ENCODE data around the gene STOM. TPM values are rescaled to one million over a fixed set of nuclear protein-coding genes. Genes with fewer than 3 reads are reported as not detected.

Gene STOM
- total RNA-seq, 1 donor from 2014 or later = 509 TPM

DNA sequence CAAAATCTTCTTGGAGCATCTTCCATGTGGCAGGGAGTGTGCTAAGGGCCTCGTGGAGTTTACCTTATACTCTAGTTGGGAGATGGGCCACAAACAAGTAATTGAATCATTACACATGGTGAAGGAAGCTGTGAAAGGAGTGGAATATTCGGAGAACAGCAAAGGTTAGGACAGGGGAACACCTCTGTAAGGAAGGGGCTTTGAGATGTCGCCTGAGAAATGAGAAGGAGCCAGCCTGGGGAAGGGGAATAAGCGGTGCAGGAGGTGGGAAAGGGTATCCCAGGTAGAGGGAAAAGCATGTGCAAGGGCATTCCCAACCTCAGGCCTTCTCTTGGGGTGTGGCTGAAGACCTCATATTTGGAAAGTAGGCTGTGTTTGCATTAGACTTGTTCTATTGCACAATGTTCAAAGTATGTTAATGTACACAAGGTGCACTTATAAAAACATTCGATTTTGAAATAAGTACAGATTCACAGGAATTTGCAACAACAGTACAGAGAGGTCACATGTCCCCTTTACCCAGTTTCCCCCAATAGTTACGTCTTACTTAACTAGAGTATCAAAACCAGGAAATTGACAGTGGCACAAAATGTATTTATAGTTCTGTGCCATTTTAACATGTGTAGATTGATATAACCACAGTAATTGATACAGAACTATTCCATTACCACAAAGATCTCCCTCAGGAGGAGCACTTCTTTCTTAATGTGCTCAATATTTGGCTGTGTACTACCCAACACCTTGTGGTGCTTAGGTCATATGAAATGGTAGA is 2.4 kb upstream of the STOM start:
- no peak for DNase-seq (ENCODE audit: low read depth in 2 of 2)

- DNase-seq (ENCODE audit: low read depth in 2 of 2) = no peak
Measured at GRCh38 chr9:121371495-121372061, 1.5 kb upstream of the STOM start.

GRCh38 chr9:121368745-121369144 is 1.3 kb downstream of the STOM start:
- peak in 1 of 2 donors; percentile 46 for DNase-seq (ENCODE audit: low read depth in 2 of 2)

DNA sequence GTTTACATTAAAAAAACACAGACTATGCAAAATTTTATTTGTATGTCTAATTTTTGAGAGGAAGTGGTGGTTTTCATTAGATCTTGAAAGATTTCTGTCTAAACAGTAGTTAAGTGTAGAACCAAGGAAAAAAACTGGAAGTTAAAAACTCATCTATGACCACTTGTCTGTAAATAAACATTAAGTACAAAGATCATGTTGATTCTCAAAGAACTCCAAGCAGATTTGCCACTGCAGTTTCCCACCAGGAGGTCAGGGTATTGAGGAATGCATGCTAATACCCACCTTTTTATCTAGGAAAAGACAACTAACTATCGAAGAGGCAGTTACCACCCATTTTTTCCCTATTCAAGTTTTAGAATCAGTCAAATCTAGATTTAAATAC is 1.9 kb downstream of the STOM start:
- DNase-seq (ENCODE audit: low read depth in 2 of 2) = no peak

GRCh38 chr9:121367306-121368137 is 2.5 kb downstream of the STOM start:
- DNase-seq (ENCODE audit: low read depth in 2 of 2) = no peak

DNA sequence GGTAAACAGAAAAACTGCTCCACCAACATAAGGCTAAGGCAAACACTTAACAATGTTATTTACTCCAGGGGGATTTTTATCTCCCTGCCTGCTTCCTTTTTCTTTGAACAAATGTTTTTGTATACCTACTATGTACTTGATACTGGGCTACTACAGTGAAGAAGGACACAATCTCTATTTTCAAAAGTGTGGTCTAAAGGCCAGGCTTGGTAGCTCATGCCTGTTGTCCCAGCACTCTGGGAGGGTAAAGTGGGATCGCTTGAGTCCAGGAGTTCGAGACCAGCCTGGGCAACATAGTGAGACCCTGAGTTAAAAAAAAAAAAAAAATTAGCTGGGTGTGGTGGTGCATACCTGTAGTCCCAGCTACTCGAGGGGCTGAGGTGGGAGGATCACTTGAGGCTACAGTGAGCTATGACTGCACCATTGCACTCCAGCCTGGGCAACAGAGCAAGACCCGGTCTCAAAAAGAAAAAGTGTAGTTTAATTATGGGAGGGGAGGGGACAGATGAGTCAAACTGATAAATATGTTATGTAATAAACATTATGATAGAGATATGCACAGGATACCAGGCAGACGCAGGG is 3.3 kb downstream of the STOM start:
- no peak for DNase-seq (ENCODE audit: low read depth in 2 of 2)

DNA sequence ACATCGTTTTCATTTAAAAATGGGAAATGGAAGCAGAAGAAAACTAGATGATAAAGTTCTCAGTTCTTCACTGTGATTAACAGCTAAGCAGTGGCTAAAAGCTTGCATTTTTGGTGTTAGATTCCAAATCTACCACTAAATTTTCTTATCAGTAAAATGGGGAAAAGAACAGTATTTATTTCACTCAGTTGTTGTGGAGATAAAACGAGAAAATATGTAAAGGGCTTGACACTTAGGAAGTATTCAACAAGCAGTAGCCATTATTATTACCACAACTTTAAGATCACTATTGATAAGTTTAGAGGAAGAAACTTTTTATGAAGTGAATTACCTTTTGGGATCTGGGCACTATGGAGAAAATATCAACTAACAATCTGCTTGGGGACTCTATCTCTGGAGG is 4.5 kb downstream of the STOM start:
- DNase-seq (ENCODE audit: low read depth in 2 of 2) = no peak

DNA sequence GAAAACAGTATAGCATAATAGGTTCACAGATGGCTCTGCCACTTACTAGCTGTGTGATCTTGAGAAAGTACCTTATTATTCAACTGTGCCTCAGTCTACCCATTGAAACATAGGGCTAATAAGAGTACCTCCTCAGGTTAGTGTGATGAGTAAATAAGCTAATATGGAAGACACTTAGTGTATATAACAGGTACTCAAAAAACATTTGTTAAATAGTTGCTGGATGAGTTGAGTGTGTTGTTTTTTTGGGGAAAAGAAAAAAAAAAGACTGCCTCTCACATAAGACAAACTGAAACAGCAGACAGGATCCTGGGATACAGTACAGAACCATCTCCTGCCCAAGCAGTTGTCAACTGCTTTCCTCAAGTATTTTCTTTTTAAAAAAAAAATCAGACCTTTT is 5.2 kb downstream of the STOM start:
- DNase-seq (ENCODE audit: low read depth in 2 of 2) = no peak

DNA sequence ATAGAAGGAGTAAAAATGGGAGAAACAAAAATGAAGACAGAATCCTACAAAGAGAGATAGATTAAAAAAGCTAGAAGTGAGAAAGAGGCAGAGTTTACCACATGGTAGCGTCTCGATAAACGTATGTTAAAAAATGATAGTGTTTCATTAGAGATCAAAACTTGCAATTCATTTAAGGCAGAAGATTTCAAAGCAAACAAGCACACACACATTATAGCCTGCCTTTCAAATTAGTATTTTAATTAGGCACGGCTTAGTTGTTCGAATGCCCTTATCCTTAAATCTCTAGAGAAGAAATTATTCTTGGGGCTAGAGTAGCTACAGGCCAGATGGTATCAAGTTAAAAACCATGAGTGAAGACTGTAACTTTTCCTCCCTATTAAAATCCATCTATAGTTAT is 6.0 kb downstream of the STOM start:
- DNase-seq (ENCODE audit: low read depth in 2 of 2) = no peak

GRCh38 chr9:121363622-121363961 is 6.5 kb downstream of the STOM start:
- peak; percentile 26 to 51 for DNase-seq (ENCODE audit: low read depth in 2 of 2)

DNA sequence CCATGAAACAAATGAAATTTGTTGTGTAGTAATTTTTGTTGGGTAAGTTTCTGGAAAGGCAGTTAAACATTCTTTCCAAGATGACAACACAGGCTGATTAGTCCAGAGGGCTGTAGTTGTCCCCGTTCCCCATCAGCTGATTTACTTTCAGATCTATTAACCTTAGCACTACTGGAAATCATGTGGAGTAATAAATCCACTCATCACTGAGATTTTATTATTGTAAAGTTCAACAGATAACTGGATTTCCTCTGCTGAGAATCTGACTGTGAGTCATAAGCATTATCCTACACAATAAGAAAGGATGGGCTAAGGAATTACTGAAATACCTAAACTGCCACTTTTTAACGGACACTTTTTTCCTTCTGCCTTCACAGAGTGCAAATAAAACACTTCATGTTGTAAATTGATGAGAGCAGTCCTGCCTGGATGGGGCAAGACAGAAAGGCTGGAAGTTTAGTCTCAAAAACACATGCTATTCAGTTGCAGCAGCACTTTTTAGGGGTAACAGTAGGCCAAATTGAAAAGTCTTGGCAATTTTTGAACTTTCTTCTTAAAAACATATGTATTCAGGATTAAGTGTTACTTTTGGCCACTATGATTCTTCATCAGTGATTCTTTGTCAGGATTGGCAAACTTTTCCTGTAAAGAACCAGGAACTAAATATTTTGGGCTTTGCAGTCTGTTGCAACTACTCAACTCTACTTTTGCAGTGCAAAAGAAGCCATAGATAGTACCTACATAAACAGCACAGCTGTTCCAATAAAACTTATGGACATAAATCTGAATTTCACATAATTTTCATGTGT is 7.0 kb downstream of the STOM start:
- DNase-seq (ENCODE audit: low read depth in 2 of 2) = peak; percentile 52 to 92

GRCh38 chr9:121360601-121361374 is 9.3 kb downstream of the STOM start:
- peak in 1 of 2 donors; percentile 84 for DNase-seq (ENCODE audit: low read depth in 2 of 2)

GRCh38 chr9:121359351-121360294 is 10.4 kb downstream of the STOM start:
- DNase-seq (ENCODE audit: low read depth in 2 of 2) = peak in 1 of 2 donors; percentile 19

DNA sequence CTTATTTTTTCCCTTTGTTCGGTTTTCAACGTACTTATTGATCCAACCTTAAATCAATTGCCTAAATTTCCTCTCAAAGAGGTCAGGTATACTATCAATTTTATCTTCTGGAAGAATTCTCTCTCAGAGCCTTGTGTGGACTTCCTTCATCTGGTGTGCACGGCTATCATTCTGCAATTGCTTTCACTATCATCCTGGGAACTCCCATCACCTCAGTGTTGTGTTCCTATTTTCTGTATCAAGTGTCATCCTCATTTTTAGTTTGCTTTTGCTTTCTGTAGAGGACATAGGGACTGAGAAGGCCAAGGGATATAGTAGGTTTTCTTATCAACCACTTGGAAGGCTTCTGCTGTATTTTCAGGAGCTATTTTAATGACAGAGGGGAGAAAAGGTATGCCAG is 11.3 kb downstream of the STOM start:
- peak; percentile 39 to 58 for DNase-seq (ENCODE audit: low read depth in 2 of 2)

GRCh38 chr9:121357011-121357410 is 13.0 kb downstream of the STOM start:
- peak; percentile 45 to 76 for DNase-seq (ENCODE audit: low read depth in 2 of 2)

- peak in 1 of 2 donors; percentile 16 for DNase-seq (ENCODE audit: low read depth in 2 of 2)
Measured at GRCh38 chr9:121354762-121355161, 15.3 kb downstream of the STOM start.

DNA sequence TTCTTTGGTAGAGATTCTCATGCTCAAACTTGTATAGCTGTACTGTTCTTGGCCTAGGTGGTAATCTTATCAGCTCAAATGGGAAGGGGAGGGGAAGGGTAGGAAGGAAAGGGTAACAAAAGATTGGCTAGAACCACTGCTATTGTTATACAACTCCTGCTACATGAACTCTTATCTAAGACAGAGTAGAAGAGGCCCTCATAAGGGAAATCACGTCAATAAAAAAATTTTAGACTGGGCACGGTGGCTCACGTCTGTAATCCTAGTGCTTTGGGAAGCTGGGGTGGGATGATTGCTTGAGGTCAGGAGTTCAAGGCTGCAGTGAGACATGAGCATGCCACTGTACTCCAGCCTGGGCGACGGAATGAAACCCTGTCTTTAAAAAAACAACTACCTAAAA is 15.9 kb downstream of the STOM start:
- peak; percentile 65 to 85 for DNase-seq (ENCODE audit: low read depth in 2 of 2)

GRCh38 chr9:121353241-121354061 is 16.6 kb downstream of the STOM start:
- peak in 1 of 2 donors; percentile 8 for DNase-seq (ENCODE audit: low read depth in 2 of 2)

All from lung microvascular endothelial cell (primary cell).